GM12864 (cell line): ENCODE measurements around the gene FRMD4A.

Experiments used
- DNase-seq: peaks from one replicate; pipeline ENCODE4 v3.0.0-alpha.2; 2011; ENCODE audit warnings: low read depth
- H3K4me3 ChIP-seq: 2 replicates; pipeline ENCODE4 v1.5.1; 2011; ENCODE audit warnings: mild to moderate bottlenecking, low read depth, low read length, control low read depth
- CTCF ChIP-seq: IDR thresholded peaks from 2 replicates; pipeline ENCODE4 v1.5.1; 2011; ENCODE audit warnings: low read depth, mild to moderate bottlenecking, moderate library complexity, low read length, control low read depth, inconsistent platforms; ENCODE audit errors: missing control alignments

The FRMD4A gene

DNA sequence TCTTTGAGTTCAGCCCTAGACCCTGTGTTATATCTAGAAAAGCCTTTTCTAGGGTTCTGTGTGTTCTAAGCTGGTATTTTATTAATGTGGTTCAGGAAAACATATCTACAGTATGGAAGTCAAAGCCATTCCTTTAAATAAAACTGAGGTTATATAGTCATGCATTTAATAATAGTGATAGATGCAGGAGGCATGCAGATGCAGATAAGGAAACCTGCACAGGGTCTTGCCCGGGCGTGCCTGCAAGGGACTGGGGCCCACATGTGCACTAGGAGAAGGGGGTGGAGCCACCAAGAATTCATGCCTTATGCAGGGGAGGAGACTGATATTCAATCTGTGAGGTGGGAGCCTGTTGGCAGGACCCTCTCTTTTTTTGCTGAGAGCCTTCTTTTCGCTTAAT, 572.4 kb downstream of the FRMD4A start:
- DNase-seq = no peak
- no peak for TF ChIP-seq CTCF

DNA sequence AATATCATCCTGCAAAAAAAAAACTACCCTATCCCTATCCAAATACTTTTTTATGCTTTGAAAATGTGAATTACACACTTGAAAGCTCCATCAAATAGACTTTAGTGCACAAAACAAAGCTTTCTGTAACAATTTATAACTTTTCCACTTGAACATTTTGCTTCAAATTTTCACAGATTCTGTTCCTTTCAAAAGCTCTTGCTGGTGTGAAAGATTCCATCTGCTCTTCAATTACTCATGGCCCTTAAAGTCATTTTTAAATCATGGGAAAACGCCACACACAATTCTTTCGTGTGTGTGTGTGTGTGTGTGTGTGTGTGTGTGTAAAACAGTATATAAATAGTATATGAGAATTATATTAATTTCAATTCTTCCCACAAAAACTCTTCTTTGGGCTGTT, 576.4 kb downstream of the FRMD4A start:
- H3K4me3 ChIP-seq = no peak overlapping the region
- no peak for DNase-seq
- no peak for TF ChIP-seq CTCF

More for the DNA sequence above, 572.4 kb downstream of the FRMD4A start:
- H3K4me3 ChIP-seq = no peak overlapping the region

GRCh38 chr10:13751191-13751764, 579.4 kb downstream of the FRMD4A start:
- no peak overlapping the region for H3K4me3 ChIP-seq
- no peak for DNase-seq
- no peak for TF ChIP-seq CTCF

DNA sequence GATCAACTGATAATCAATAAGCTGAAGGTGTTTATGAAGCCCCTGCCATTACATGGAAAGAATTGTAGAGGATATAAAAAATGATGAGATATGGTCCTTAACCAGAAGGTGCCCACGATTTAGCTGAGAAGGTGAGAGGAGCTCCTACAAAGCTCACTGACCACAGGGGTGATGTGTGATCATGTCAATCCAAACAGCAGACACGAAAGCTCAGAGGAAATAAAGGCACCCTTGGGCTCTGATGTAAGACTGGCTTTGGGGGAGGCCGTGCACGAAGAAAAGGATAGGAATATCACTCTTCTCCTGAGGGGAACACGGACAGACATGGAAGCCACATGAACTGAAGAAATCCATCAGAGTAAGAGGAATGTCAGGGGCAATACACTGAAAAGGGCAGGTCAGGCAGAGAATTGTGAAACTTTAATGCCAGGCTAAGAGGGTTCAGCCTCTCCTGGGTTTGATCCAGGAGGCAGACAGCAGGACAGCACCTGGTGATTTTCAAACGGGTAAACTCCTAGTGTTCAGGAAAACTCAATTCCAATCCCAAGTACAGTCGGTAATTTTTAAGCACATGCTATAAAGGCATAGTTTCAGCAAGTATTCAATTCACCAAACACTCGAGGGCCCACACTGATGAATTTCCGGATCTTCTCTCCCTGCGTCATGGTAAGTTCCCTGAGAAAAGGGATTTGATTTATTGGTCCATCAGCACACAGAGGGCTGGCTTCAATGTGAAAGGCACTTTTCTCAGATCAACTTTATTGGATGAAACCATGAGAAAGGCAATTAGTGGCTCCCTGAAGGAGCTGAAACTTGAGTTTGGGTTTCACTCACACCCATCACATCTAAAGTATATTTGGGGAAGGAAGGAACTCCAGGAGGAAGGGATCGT, 580.2 kb downstream of the FRMD4A start:
- TF ChIP-seq CTCF = no peak
- no peak for DNase-seq

DNA sequence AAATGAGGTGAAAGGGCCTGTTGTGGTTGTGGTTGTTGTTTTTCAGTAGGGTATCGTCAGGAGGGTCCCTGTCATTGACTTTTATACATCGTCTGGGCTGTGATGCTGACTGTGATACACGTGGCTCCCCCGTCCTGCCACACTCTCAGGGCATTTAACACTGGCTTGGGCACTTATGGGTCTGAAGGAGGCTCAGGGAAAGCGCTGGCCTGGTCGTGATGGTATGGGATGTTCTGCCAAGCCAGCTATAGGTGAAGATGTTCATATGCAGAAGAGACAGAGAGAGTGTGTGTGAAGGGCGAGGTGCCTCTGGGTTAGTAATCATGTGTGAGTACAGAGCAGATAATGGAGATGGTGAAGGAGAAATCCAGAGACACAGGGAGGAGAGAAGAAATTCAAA, 585.5 kb downstream of the FRMD4A start:
- TF ChIP-seq CTCF = no peak
- DNase-seq = no peak
- H3K4me3 ChIP-seq = no peak overlapping the region

More for the DNA sequence above, 580.2 kb downstream of the FRMD4A start:
- H3K4me3 ChIP-seq = no peak overlapping the region

- H3K4me3 ChIP-seq = no peak overlapping the region
- TF ChIP-seq CTCF = no peak
- no peak for DNase-seq
Observed at GRCh38 chr10:13743963-13744362, 586.8 kb downstream of the FRMD4A start.
